ENCODE measurements around the gene MXD4. TPM values are rescaled to one million over a fixed set of nuclear protein-coding genes. Genes with fewer than 3 reads are reported as not detected.

The MXD4 gene
- 14.9 and 24.6 TPM in 2 replicates for total RNA-seq

GRCh38 chr4:2261853-2262144 is at the start of gene MXD4:
Gene MXD4 (minus strand): TSS chr4:2262109. CDS start chr4:2261980, 129 bp downstream.

GRCh38 chr4:2241410-2242353 is 20.2 kb downstream of the MXD4 start, which contains the start of the genes HAUS3 and POLN:
Gene HAUS3 (minus strand): TSS chr4:2242121. CDS start chr4:2240946, 1,175 bp downstream.
Gene POLN (minus strand): TSS chr4:2242121. CDS start chr4:2229231, 12,890 bp downstream.

Other genes starting within 250 kb of the MXD4 start
- 0.24 TPM in 1 of 2 replicates, not detected in the other for gene NAT8L, start 202.8 kb downstream of the MXD4 start, total RNA-seq
- 8.9 and 9.0 TPM in 2 replicates for gene HAUS3, start 20.0 kb downstream of the MXD4 start, total RNA-seq
- 0.85 and 2.4 TPM in 2 replicates for gene POLN, start 20.0 kb downstream of the MXD4 start, total RNA-seq
- 1.9 and 3.8 TPM in 2 replicates for gene ZFYVE28, start 156.5 kb upstream of the MXD4 start, total RNA-seq
- gene CFAP99, start 156.8 kb upstream of the MXD4 start, total RNA-seq: not detected in 2 replicates
- gene RNF4, start 207.0 kb upstream of the MXD4 start, total RNA-seq: 51.8 and 96.6 TPM in 2 replicates

Measured in tracheal epithelial cell (primary cell).